Heart left ventricle (tissue), 16 donors: ENCODE measurements around the gene PWP1. TPM values are rescaled to one million over a fixed set of nuclear protein-coding genes. Genes with fewer than 3 reads are reported as not detected.

Experiments
- ATAC-seq, 4 donors: fragments of 200-7000 bp; cut with Tn5 transposase; one replicate each; pipeline ENCODE4 v1.9.1; 2020 to 2022; ENCODE audit warnings: moderate library complexity in 4 of 4, mild to moderate bottlenecking in 3 of 4, moderate number of reproducible peaks in 1 of 4
- DNase-seq, 5 donors: peaks; one replicate each; pipeline ENCODE4 v3.0.0-alpha.2; 2020
- H3K27ac ChIP-seq, 12 donors: fragments of 200-600 bp; sonication (generic) in 4 of 12; one replicate each; pipeline versions ENCODE4 v1.5.0 to v1.8.0; 2016 to 2022; ENCODE audit warnings: mild to moderate bottlenecking in 2 of 12
- H3K27me3 ChIP-seq, 9 donors: fragments of 200-600 bp; sonication (generic) in 2 of 9; one replicate each; pipeline versions ENCODE4 v1.5.1 to v1.8.0; 2016 to 2022; ENCODE audit warnings: mild to moderate bottlenecking in 3 of 9
- H3K36me3 ChIP-seq, 9 donors: fragments of 200-600 bp; sonication (generic) in 2 of 9; one replicate each; pipeline versions ENCODE4 v1.5.0 to v1.8.0; 2018 to 2022; ENCODE audit warnings: mild to moderate bottlenecking in 2 of 9
- H3K4me1 ChIP-seq, 12 donors: fragments of 200-600 bp; sonication (generic) in 4 of 12; one replicate each; pipeline versions ENCODE4 v1.5.0 to v1.8.0; 2016 to 2022; ENCODE audit warnings: mild to moderate bottlenecking in 3 of 12
- H3K4me3 ChIP-seq, 12 donors: fragments of 200-600 bp; sonication (generic) in 4 of 12; one replicate each; pipeline versions ENCODE4 v1.5.0 to v1.8.0; 2017 to 2022; ENCODE audit warnings: mild to moderate bottlenecking in 9 of 12, moderate library complexity in 4 of 12
- H3K9me3 ChIP-seq, 12 donors: fragments of 200-600 bp; sonication (generic) in 4 of 12; one replicate each; pipeline versions ENCODE4 v1.5.0 to v1.8.0; 2016 to 2022; ENCODE audit warnings: mild to moderate bottlenecking in 1 of 12
- CTCF ChIP-seq, 12 donors: fragments of 200-600 bp; sonication (generic) in 4 of 12; IDR thresholded peaks; one replicate each; pipeline versions ENCODE4 v1.5.0 to v1.8.0; 2018 to 2022; ENCODE audit warnings: antibody characterized with exemption in 12 of 12, mild to moderate bottlenecking in 5 of 12
- POLR2A ChIP-seq, 2 donors: fragments of 450-650 bp; IDR thresholded peaks; one replicate each; pipeline ENCODE4 v1.6.1; 2017; ENCODE audit warnings: antibody characterized with exemption in 2 of 2, mild to moderate bottlenecking in 2 of 2, moderate library complexity in 2 of 2
- WGBS, 4 donors: extraction: QIAGEN DNeasy Blood & Tissue Kit in 2 of 4; methylation state at CpG; one replicate each; pipeline versions ENCODE4 v1.1.5 to v1.1.7; 2013 to 2018; 5-methylcytosine and 5-hydroxymethylcytosine counted together
- intact Hi-C, 10 donors: fragments of 100-400 bp; cut with DNase I; formaldehyde crosslinking; loops; one replicate each; pipeline versions ENCODE4 v1.11.1 to v1.14.2; 2022
- polyA plus RNA-seq, 2 donors: library from polyadenylated mRNA; stranded (reverse); fragments of 200-250 nt; gene quantifications; one replicate each; pipeline ENCODE4 v1.2.3, GENCODE V29; 2013
- total RNA-seq, 9 donors: library from RNA; depleted of rRNA in 2 of 9; stranded (reverse); fragments of >200 nt in 2 of 9; fragmentation: NEBNext Ultra II Directional in 3 of 9; extraction: Animal tissue kit (Norgen Biotek cat#: 25700) in 3 of 9; gene quantifications; one replicate each; pipeline versions ENCODE4 v1.1.0 to v1.2.4, GENCODE V29; 2016 to 2023
- donor health status: ischemic (EF 13 %, LVEDD 7.1; RV severe dilation, severe dysfunction).
- donor health status: healthy with polysubstance abuse.
- donor health status: DM: no; HTN: yes; CAD: no.
- donor health status: DM: no; HTN: no; CAD: no.
- donor health status: ischemic (EF 25% LVEDD 6.9; RV normal size, moderate dysfunction).
- donor health status: ischemic (EF 25% LVEDD 5.7; RV mildly dilated, moderate dysfunction).
- donor health status: healthy.
- donor health status: DM: yes; HTN: yes; CAD: no.
- donor health status: ischemic (EF 35%, LVEDD 5.7; RV mildly dilated, moderate dysfunction).
- donor health status: nonischemic (EF 11% LVEDD 7.7; RV severe dilation, severe dysfunction).
- donor health status: DM: yes; HTN: yes; CAD: no.
- donor health status: PGD.
- donor health status: ischemic (EF 29% LVEDD 5.4; RV normal size, mild dysfunction).
- donor health status: nonischemic (EF 23%, LVEDD 6.1; RV moderate dilation, normal function).

The PWP1 gene
- total and polyA plus RNA-seq, 11 donors: 7.6 to 49.7 (median 17.0) TPM

DNA sequence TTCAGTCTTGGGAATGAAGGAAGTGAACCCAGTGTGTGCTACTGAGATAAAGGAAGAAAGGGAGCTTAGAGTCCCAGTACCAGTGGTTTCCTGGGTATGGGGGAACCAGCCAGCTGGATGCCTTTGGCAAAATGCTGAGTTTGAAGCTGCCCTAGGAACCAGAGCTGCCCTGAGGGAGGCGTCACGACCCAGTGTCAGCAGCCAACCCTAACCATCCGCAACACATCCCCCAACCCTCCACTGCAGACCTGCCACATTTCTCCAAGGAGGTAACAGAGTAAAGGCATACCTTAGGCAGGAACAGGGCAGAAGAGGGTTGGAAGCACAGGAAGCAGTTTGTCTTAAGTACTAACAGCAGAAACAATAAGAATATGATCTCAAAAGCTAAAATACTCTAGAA lies 46.8 kb downstream of the PWP1 start:
- peaks cover 5 to 57% (median 51%) of the 10 kb centered on the region in 9 donors for H3K36me3 ChIP-seq
- DNase-seq (no peak), ATAC-seq (no peak)
- H3K27me3 ChIP-seq: no peaks in the 10 kb centered on the region
- no peak overlapping the region for H3K27ac ChIP-seq
- intact Hi-C loops: no loop called here
- no peaks in the 10 kb centered on the region for H3K9me3 ChIP-seq
- 64 to 91% (median 87%) methylated on average over 3 of the region's 3 CpGs for WGBS, 4 donors
- no peaks in the 10 kb centered on the region for H3K4me1 ChIP-seq
- TF ChIP-seq POLR2A (IDR thresholded peaks at IDR 0.05) (no peak), CTCF (IDR thresholded peaks at IDR 0.05) (no peak)
- no peak overlapping the region for H3K4me3 ChIP-seq

GRCh38 chr12:107734139-107734538 lies 48.5 kb downstream of the PWP1 start:
- ATAC-seq (no peak), DNase-seq (no peak)
- Histone ChIP-seq H3K27ac (no peak overlapping the region), H3K27me3 (no peaks in the 10 kb centered on the region), H3K4me3 (no peak overlapping the region), H3K36me3 (peaks cover 5 to 75% (median 68%) of the 10 kb centered on the region in 9 donors), H3K4me1 (no peaks in the 10 kb centered on the region), H3K9me3 (no peaks in the 10 kb centered on the region)
- 85 to 91% (median 89%) methylated on average over 5 of the region's 5 CpGs for WGBS, 4 donors
- TF ChIP-seq POLR2A (IDR thresholded peaks at IDR 0.05) (no peak), CTCF (IDR thresholded peaks at IDR 0.05) (no peak)
- intact Hi-C loops: no loop called here

- no peak overlapping the region for H3K4me3 ChIP-seq
- no peak overlapping the region for H3K27ac ChIP-seq
- TF ChIP-seq POLR2A (IDR thresholded peaks at IDR 0.05) (no peak), CTCF (IDR thresholded peaks at IDR 0.05) (no peak)
- H3K36me3 ChIP-seq: peaks cover 5 to 91% (median 85%) of the 10 kb centered on the region in 9 donors
- intact Hi-C loops: no loop called here
- no peaks in the 10 kb centered on the region for H3K4me1 ChIP-seq
- ATAC-seq (no peak), DNase-seq (no peak)
- 87 to 96% (median 94%) methylated on average over 2 of the region's 2 CpGs for WGBS, 4 donors
- no peaks in the 10 kb centered on the region for H3K9me3 ChIP-seq
- H3K27me3 ChIP-seq: no peaks in the 10 kb centered on the region
Measured at GRCh38 chr12:107735763-107736162, 50.2 kb downstream of the PWP1 start.

GRCh38 chr12:107736914-107737313 lies 51.3 kb downstream of the PWP1 start:
- DNase-seq (no peak), ATAC-seq (no peak)
- no peak for TF ChIP-seq POLR2A (IDR thresholded peaks at IDR 0.05)
- TF ChIP-seq CTCF (IDR thresholded peaks at IDR 0.05): no peak
- Histone ChIP-seq H3K4me3 (no peak overlapping the region), H3K9me3 (no peaks in the 10 kb centered on the region), H3K27ac (no peak overlapping the region), H3K27me3 (no peaks in the 10 kb centered on the region), H3K36me3 (peaks cover 5 to 99% (median 96%) of the 10 kb centered on the region in 9 donors), H3K4me1 (no peaks in the 10 kb centered on the region)
- 82 to 87% (median 85%) methylated on average over 4 of the region's 4 CpGs for WGBS, 4 donors
- intact Hi-C loops: no loop called here
